Gastroesophageal sphincter (tissue), 3 donors: ENCODE data around the gene VKORC1L1.

Experiments used
- CTCF ChIP-seq, 4 experiments: fragments of 200-600 bp in 2 of 4; fragments of 450-650 bp in 2 of 4; sonication (generic) in 1 of 4; IDR thresholded peaks; one replicate each; pipeline ENCODE4 v1.5.1; 2017 to 2019; ENCODE audit warnings: antibody characterized with exemption in 4 of 4, mild to moderate bottlenecking in 2 of 4, moderate library complexity in 2 of 4
- POLR2A ChIP-seq, 2 donors: fragments of 450-650 bp; IDR thresholded peaks; one replicate each; pipeline ENCODE4 v1.6.1; 2017; ENCODE audit warnings: antibody characterized with exemption in 2 of 2, mild to moderate bottlenecking in 2 of 2, moderate library complexity in 1 of 2

- TF ChIP-seq CTCF (IDR thresholded peaks at IDR 0.05) (no peak), POLR2A (IDR thresholded peaks at IDR 0.05) (no peak)
These were observed 53.7 kb downstream of the VKORC1L1 start for GRCh38 chr7:65926588-65926987.
